ENCODE results near the gene HERC4.

GRCh38 chr10:68067508-68067907 is 7.6 kb downstream of the HERC4 start:
- no peak for TF ChIP-seq CTCF (IDR thresholded peaks at IDR 0.05)
- no peak for TF ChIP-seq POLR2A (IDR thresholded peaks at IDR 0.05)

Measured in lower leg skin (tissue), 3 donors.